Spleen (tissue), 7 donors: ENCODE results near the gene ADGRA1.

ENCODE experiments used
- CTCF ChIP-seq, 11 experiments: fragments of 200-600 bp in 7 of 11; fragments of 450-650 bp in 4 of 11; sonication (generic) in 4 of 11; IDR thresholded peaks in 8 of 11; conservative IDR thresholded peaks in 3 of 11; 1 replicate in 7 of 11; 2 replicates in 4 of 11; pipeline versions ENCODE4 v1.4.0 to v1.8.0; 2016 to 2021; ENCODE audit warnings: antibody characterized with exemption in 11 of 11, inconsistent platforms in 4 of 11, mild to moderate bottlenecking in 1 of 11
- POLR2A ChIP-seq, 3 donors: fragments of 450-650 bp; IDR thresholded peaks; one replicate each; pipeline ENCODE4 v1.5.1; 2017; ENCODE audit warnings: antibody characterized with exemption in 3 of 3, mild to moderate bottlenecking in 1 of 3
- POLR2AphosphoS5 ChIP-seq, 3 donors: sonication (generic); formaldehyde crosslinking; IDR thresholded peaks; one replicate each; pipeline ENCODE4 v1.5.1; 2017; ENCODE audit warnings: antibody characterized with exemption in 3 of 3
- donor health status: DM: no; HTN: no; CAD: no; lungs with moderate emphysema.
- donor health status: DM: no; HTN: no; CAD: no.
- donor health status: DM: no; HTN: no; CAD: no.

- TF ChIP-seq POLR2A (IDR thresholded peaks at IDR 0.05) (no peak), CTCF (IDR thresholded peaks at IDR 0.05 in 8 of 11, conservative IDR thresholded peaks at IDR 0.05 in 3 of 11) (no peak), POLR2AphosphoS5 (IDR thresholded peaks at IDR 0.05) (no peak)
Measured at GRCh38 chr10:133081636-133082035, 6.1 kb upstream of the ADGRA1 start.
